ENCODE measurements around the gene FGF14.

Gene FGF14

GRCh38 chr13:102361113-102361512, 40.7 kb downstream of the FGF14 start:
- DNase-seq = no peak

DNA sequence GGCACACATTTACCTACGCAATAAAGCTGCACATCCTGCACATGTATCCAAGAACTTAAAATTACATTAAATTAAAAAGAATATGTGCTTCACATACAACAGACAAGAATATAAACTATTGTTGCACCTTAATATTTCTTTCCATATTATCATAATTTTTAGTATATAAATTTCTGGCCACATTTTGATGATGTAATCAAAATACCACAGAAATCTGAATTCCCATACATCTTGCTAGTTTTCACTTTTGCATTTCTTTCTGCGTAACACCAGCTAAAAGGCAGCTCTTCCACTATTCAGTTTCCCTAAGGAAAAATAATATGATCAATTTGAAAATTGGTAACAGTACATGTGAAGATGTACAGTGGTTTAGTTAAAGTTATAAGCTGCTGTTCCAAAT, 42.6 kb downstream of the FGF14 start:
- no peak for DNase-seq

GRCh38 chr13:102355251-102355650, 46.6 kb downstream of the FGF14 start:
- no peak for DNase-seq

DNA sequence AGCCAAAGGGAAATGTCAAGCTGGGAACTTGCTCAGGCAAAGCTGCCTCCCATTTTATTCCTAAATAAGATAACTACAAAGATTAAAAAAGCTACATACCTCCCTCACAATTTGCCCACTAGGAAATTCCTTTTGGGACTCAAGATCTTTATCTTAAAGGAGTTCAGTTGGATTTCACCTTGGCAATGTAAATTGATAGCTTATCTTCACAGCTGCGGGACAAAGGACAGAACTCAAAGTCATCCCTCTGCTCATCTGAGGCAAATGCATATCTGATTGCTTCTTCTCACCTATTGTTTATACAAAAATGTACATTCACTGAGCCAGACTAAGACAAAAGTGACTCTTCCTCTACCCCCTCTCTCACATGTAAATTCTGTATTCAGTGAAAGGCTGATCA, 47.8 kb downstream of the FGF14 start:
- no peak for DNase-seq

DNA sequence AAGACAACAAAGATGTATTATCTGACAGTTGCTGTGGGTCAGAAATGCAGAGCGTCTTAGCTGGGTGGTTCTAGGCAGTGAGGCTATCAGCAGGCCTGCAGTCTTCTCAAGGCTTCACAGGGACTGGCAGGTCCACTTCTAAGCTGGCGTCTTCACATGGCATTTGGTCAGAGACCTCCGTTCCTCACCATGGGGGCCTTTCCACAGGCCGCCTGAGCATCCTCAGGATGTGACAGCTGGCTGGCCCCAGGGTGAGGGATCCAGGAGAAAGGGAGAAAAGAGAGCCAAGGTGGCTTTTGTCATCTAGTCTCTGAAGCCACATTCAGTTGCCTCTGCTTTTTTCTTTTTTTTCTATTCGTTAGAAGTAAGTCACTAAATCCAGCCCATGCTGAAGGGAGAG, 50.3 kb downstream of the FGF14 start:
- no peak for DNase-seq

DNA sequence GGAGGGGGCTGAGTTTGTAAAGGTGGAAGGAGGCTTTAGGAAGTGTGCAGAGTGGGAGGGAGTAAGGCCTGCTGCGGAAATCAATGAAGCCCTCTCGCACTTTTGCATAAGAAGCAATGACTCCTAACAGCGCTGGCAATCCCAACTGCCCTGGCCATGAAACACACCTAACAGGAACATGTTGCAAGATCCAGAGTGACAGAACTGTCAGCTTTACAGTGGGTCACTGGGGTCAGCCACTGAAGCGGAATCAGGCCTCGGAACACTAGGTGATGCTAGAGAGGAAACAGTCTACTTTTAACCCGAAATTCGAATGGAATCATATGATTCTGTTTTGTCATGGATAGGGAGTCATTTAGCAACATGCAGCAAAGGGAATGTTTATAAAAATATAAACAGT, 54.4 kb downstream of the FGF14 start:
- no peak for DNase-seq

DNA sequence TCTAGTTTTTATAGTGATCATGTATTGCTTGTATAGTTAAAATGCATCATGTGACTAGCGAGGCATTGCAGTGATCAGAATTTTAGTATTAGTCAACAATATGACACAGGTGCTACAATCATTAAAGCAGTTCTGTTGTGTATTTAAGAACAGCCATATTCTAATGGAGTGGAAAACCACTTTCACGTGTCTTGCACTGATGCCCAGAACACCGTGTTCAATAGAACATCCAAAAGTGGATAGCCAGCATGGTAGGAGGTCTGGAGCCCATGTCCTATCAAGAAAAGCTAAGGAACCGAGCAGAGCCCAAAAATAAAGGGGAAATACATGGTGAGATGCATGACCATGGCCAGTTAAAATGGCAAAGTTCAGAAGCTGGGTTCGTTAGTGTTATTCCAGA, 55.1 kb downstream of the FGF14 start:
- no peak for DNase-seq

DNA sequence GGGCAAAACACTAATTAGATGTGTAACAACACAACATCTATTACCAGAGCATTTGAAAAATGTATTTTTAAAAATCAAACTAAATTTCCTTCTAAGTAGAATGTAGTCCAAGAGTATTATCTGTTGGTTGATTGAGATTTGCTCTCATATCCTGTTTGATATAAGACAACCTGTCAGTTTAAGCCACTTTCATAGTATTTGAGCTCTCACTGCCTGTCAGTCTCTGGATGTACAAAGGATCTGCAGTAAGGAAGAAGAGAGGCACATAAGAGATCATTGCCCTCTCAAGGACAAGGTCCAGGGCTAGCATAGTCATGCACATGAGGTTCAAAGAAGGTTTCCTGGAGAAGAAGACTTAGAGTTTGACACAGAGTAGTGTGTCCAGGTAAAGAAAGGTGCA, 57.4 kb downstream of the FGF14 start:
- DNase-seq = no peak

DNA sequence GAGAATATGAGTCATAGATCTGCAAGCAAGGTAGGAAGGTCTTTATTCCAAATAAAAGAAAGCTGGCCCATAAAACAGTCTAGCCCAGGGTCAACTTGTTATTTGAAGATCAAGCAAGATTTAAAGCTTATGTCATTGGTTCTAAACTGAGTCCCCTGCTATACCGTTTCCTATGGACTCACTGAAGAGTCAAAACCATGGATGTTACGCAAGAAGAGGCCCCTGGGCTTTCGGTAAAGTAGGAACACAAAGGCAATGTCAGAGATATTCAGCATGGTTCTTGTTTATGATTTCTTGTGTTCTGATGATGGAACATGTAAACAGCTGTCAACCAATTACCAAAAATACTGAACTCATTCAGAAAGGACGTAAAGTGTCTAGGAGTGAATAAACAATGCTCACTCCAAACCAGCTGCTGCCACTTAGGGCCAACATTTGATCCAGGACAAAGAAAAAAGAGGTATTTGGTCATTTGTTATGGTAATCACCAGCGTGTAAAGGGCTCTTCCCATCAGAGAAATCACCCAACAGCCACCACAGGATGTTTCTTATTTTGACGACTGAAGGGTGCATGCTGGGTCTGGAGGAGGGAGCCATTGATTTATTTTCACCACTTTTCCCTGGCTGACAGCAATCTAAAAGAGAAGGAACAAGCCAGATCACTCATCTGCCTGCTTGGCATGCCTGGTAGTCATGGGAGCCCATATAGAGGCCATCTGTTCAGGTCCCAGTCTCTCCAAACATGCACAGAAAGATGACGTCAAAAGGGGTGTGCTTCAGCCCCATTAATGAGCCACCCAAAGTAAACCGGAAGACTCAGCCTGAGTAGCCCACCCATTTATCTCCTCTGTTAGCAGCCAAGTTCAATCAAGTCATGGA, 68.3 kb downstream of the FGF14 start:
- DNase-seq = no peak

DNA sequence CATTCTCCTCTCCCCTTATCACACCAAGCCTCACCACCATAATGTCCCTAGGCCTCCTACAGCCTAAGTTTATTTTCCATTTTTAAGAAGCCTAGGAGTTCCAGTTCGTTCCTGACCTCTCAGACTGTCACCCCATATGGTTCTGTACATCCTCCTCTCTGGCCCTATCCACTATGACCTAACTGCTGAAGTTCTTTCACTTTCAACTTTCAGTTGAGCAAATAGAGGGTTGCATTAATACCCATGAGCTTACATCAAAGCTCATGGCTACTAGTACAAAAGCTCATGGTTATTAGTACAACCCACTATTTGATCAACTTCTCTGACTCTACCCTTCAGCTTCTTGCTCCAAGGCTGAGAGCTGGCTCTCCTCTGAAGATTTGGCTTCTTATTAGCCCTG, 72.9 kb downstream of the FGF14 start:
- DNase-seq = no peak

DNA sequence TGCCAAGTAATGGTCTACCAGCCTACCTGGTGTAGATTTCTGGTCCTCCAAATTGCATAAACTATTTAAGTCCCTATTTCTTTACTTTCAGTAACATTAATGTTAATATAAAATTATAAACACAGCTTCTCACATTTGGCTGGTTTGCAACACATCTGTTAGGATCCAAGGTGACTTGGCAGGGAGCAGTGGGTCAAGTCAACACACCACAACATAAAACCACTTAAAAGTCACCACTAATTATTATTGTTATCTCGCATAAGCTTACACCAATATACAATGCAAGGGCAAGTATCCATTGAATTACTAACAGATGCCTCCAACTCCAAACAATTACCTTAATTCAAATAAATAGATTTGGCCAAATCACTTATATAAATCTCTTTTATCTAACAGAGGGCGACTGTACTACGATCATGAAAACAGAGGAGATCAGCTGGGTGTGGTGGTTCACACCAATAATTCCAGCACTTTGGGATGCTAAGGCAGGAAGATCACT, 74.7 kb downstream of the FGF14 start:
- no peak for DNase-seq

DNA sequence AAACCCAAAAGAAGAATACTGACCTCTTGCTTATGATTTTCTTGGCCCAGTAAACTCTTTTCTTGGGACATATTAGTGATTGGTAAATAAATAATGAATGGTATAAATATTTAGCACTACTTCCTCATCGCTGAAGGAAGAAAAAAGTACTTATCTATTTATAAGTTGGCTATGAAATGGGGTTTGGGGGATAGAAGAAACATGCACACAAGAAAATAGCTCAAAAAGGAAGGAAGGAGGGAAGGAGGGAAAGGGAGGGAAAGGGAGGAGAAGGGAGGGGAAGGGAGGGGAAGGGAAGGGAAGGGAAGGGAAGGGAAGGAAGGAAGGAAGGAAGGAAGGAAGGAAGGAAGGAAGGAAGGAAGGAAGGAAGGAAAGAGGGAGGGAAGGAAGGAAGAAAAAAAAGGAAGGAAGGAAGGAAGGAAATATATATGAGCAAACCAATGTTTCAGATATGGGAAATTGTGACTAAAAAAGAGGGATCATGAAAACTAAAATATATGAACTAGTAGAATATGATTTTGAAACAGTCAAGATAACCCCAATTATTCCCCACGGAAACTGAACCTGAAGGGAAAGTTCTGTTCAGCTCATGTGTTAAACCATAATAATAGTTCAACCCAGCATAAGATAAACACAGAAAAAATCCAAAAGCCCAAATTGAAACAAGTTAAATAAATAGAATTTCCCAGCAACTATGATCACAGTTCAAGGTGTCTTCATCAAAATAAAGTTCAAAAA, 75.3 kb downstream of the FGF14 start:
- DNase-seq = no peak

GRCh38 chr13:102325321-102325720, 76.5 kb downstream of the FGF14 start:
- no peak for DNase-seq

DNA sequence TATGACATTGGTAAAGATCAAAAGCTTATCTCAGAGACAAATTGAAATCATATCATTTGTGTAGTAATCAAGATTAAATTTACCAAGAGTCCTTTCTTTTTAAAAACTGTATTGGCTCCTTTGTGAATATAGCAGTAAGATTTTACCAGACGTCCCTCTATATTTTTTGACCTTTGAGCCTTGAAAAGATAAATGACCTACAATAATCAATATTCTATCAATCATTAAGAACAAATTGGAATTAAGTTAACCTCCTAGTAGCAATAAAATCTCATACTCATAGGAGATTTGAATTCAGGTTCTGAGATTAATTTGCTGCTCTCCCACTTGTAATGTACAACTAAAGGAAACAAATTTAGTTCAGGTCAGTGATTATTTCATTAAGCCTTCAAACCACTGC, 78.3 kb downstream of the FGF14 start:
- no peak for DNase-seq

- no peak for DNase-seq
Measured at GRCh38 chr13:102323012-102323411, 78.8 kb downstream of the FGF14 start.

GRCh38 chr13:102322211-102322610, 79.6 kb downstream of the FGF14 start:
- no peak for DNase-seq

GRCh38 chr13:102318233-102318632, 83.6 kb downstream of the FGF14 start:
- no peak for DNase-seq

DNA sequence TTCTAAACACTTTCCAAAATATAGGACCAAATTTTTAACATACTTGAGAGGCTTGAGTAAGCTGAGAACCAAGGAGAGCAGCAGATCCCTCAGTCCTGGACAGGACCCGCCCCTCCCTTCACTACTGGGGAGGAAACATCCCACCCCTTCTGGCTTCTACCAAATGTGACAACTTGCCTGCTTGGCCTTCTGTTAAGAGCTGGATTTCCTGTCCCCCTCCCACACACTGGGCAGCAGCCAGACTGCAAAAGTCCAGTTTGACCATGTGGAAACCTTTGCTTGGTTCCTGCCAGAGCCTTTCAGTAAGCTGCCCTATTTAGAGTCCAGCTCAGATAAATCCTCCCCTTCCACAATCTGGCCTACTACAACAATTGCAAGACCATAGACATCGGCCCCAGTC, 84.3 kb downstream of the FGF14 start:
- no peak for DNase-seq

- no peak for DNase-seq
Measured at GRCh38 chr13:102316732-102317131, 85.1 kb downstream of the FGF14 start.

DNA sequence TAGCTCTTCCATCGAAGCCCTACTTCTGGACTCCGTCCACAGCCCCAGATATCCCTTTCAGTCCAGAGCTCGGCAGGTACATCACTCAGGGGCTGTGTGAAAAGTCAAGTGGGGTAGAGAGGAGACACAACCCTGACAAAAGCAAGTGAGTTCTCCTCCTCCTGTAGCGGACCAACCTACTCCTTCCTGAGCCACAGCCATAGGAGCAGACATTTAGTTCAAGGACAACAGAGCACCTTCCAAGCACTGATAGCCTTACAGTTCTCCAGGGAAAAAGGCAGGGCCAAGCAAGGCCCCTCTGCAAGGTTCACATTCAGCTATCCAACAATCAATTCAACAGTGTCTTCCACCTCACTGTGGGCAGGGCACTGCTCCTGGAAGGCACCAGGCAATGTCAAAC, 89.0 kb downstream of the FGF14 start:
- no peak for DNase-seq

GRCh38 chr13:102311901-102312300, 89.9 kb downstream of the FGF14 start:
- no peak for DNase-seq

DNA sequence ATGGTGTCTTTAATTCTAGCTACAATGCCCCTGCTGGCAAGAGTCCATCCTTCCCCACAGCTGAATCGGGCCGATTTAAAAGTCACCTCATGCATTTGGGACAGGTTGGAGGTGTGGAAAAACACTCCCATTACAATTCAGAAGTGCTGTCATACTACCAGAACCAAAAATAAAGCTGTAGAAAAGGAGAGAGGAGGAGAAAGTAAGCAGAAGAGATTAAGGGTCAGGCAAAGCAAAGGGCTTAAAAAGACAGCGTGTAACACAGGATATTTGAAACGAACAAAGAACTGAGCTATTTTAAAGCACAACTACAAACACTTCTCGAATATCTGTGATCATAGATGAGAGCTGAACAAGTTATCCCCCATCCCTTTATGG, 90.4 kb downstream of the FGF14 start:
- DNase-seq = no peak

DNA sequence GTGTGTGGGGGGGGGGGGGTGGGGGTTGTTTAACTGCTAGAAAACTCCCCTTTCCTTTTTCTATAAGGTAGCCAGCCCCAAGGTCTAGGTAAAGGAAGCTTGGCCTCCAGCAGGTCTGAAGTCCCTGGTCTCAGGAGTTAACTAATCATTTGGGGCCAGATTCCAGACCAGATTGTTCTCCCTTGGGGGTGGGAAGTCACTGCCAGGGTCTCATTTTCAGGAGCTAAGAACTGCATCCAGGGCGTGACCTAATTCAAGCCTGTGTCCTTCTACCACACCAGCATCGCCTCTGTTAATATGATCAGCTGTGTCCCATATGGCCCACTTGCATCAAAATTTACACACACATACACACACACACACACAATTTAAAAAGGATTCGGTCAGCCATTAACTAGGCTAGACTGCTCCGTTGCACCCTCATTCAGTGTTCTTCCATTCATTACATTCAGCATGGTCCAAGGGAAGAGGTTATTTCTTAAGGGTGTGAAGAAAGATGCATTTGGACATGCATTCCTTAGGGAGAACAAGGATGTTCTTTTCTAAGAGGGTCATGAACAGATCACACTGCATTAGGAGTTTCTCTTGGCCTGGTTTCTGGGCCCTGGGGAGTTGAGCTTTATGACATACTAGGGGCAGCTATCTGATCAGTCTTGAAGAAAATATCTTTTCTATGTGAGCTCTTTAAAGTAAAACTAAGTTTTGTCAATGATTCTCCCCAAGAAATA, 91.0 kb downstream of the FGF14 start:
- DNase-seq = no peak

GRCh38 chr13:102309110-102309509, 92.7 kb downstream of the FGF14 start:
- DNase-seq = no peak
